K562 (cell line): ENCODE data around the gene VPS13C. TPM values are rescaled to one million over a fixed set of nuclear protein-coding genes. Genes with fewer than 3 reads are reported as not detected.

Source experiments
- REST ChIP-seq, 2 experiments: fragments of 450-650 bp; formaldehyde crosslinking in 1 of 2; IDR thresholded peaks; 2 replicates each; pipeline versions ENCODE4 v1.4.0 to v1.6.1; 2014 to 2020; ENCODE audit warnings: mild to moderate bottlenecking in 2 of 2, borderline replicate concordance in 1 of 2, low read depth in 1 of 2
- ZNF253 ChIP-seq: fragments of 250-450 bp; sonication (Bioruptor Pico); conservative IDR thresholded peaks from 2 replicates; pipeline ENCODE4 v1.6.1; 2021; ENCODE audit warnings: mild to moderate bottlenecking
- polyA plus RNA-seq, 8 experiments: library from polyadenylated mRNA; depleted of rRNA in 4 of 8; stranded (reverse) in 5 of 8; unstranded in 3 of 8; fragments of >200 nt; fragmentation: Nextera tagmentation in 2 of 8; fragmentation: Illumina TruSeq in 1 of 8; extraction: Ambion mirVana in 2 of 8; extraction: Trizol in 1 of 8; gene quantifications; 2 replicates each; pipeline versions ENCODE4 v1.2.1 to v1.2.3, GENCODE V29; 2011 to 2014; ENCODE audit warnings: inconsistent platforms in 1 of 8, missing spikeins in 1 of 8
- total RNA-seq, 7 experiments: library from RNA; depleted of rRNA in 6 of 7; stranded (reverse); fragments of >200 nt in 6 of 7; fragmentation: Illumina TruSeq in 2 of 7; extraction: Trizol in 2 of 7; gene quantifications; 2 replicates each; pipeline versions ENCODE4 v1.2.1 to v1.2.3, GENCODE V29; 2011 to 2021; ENCODE audit warnings: low replicate concordance in 1 of 7

Gene VPS13C
- total and polyA plus RNA-seq, 9 of the 15 experiments (the other 6 are each of a cell fraction or from before 2014, with no cell fraction given) = 5.2 to 32.3 (median 15.7) TPM

- TF ChIP-seq REST (IDR thresholded peaks at IDR 0.05; ENCODE audit: borderline replicate concordance) (peak; percentile 61; the same call in 1 of the 2 replicates), REST (CRISPR knock-in tag; IDR thresholded peaks at IDR 0.05; ENCODE audit: low read depth) (no peak), ZNF253 (no peak)
These were observed 226.1 kb downstream of the VPS13C start (continued) for GRCh38 chr15:61834076-61834697.
